ENCODE measurements around the gene ZNF526. TPM values are rescaled to one million over a fixed set of nuclear protein-coding genes. Genes with fewer than 3 reads are reported as not detected.

ZNF526 gene
- total and polyA plus RNA-seq, 9 of the 15 experiments (the other 6 are each of a cell fraction or from before 2014, with no cell fraction given): 1.3 to 17.9 (median 6.2) TPM

DNA sequence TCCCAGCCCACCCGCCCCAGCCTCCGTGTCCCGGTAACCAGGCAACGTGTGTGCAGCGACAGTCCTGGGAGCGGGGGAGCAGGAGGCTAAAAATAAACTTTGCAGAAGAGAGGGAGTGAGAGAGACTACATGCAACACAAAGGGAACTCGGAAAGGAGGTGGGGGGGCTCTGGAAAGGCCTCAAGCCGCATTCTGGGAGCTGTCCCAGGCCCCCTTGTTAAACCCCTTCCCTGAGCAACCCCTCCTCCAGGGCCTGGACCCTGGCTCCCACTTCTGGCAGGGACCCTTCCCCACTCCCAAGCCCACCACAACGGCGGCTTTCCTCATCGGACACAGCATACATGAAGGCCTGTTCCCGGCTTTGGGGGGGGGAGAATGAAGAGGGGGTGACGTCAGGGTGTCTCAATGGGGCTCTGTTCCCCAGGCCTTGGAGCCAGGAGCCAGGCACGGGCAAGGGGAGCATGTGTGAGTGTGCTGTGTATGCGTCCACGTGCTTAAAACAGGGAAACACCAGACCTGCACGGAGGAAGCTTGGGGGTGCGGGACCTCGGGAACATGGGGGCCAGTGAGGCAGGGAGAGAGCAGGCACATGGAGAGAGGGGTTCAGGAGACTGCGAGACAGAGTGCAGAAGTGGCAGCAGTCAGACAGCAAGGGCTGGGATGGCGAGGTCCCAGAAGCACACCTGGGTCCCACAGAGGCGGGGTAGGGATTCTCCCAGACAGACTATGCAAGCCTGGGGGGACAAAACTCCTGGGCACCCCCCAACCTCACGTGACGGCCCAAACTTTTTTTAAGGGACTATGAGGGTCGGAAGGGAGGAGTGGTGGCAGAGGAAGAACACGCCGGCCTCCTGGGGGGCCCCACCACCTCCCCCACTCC is 32.5 kb downstream of the ZNF526 start (continued):
- TF ChIP-seq, protein P1, sequence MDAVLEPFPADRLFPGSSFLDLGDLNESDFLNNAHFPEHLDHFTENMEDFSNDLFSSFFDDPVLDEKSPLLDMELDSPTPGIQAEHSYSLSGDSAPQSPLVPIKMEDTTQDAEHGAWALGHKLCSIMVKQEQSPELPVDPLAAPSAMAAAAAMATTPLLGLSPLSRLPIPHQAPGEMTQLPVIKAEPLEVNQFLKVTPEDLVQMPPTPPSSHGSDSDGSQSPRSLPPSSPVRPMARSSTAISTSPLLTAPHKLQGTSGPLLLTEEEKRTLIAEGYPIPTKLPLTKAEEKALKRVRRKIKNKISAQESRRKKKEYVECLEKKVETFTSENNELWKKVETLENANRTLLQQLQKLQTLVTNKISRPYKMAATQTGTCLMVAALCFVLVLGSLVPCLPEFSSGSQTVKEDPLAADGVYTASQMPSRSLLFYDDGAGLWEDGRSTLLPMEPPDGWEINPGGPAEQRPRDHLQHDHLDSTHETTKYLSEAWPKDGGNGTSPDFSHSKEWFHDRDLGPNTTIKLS (IDR thresholded peaks at IDR 0.05; ENCODE audit: borderline replicate concordance, low read depth): 0 out of 2 replicates have a peak, but pooled peaks have one; percentile 27
- TF ChIP-seq CBFB (CRISPR knock-in tag; IDR thresholded peaks at IDR 0.05) (no peak), HEY1 (CRISPR knock-in tag; IDR thresholded peaks at IDR 0.05; ENCODE audit: borderline replicate concordance) (no peak), WHSC1 (IDR thresholded peaks at IDR 0.05; ENCODE audit: low read length) (no peak), ZNF583 (CRISPR knock-in tag; IDR thresholded peaks at IDR 0.05) (no peak), RHOXF2B (CRISPR knock-in tag; conservative IDR thresholded peaks at IDR 0.05) (no peak), ZZZ3 (IDR thresholded peaks at IDR 0.05) (no peak), SOX6 (IDR thresholded peaks at IDR 0.05) (no peak), JUNB (CRISPR knock-in tag; conservative IDR thresholded peaks at IDR 0.05) (no peak), ZNF212 (CRISPR knock-in tag; IDR thresholded peaks at IDR 0.05) (no peak)

Measured in K562 (cell line).